IMR-90 (cell line): ENCODE results near the gene RUNX1. TPM values are rescaled to one million over a fixed set of nuclear protein-coding genes. Genes with fewer than 3 reads are reported as not detected.

Experiments used
- ATAC-seq: fragments of 200-7000 bp; cut with Tn5 transposase; 2 replicates; pipeline ENCODE4 v1.9.1; 2020; ENCODE audit warnings: low read depth, mild to moderate bottlenecking, moderate library complexity
- BruUV-seq: library from RNA; stranded (reverse); fragments of 400-500 nt; replicated peaks from 2 replicates; lab custom pipeline; 2021; lab: Mats Ljungman, UMichigan
- CTCF ChIA-PET: fragments of 300-600 bp; formaldehyde crosslinking; extraction: SDS; loops from one replicate; lab custom pipeline; 2021; ENCODE audit warnings: antibody characterized with exemption; lab: Yijun Ruan, JAX
- POLR2A ChIA-PET: fragments of 300-600 bp; sonication (Branson Sonifier 250); formaldehyde crosslinking; loops from one replicate; lab custom pipeline; 2022; ENCODE audit warnings: antibody characterized with exemption; ENCODE audit not compliant: unreplicated experiment; lab: Charles Lee
- DNase-seq: peaks from one replicate; pipeline ENCODE4 v3.0.0; 2013
- H2AFZ ChIP-seq: replicated peaks from 2 replicates; pipeline ENCODE3; 2013; ENCODE audit warnings: low read length, mild to moderate bottlenecking; ENCODE audit not compliant: poor library complexity
- H2AK5ac ChIP-seq: 2 replicates; pipeline ENCODE4 v1.6.1; 2013; ENCODE audit warnings: low read depth, low read length, inconsistent platforms
- H2AK9ac ChIP-seq: replicated peaks from 2 replicates; pipeline ENCODE3; 2013; ENCODE audit warnings: mild to moderate bottlenecking, low read depth, low read length, moderate library complexity; ENCODE audit not compliant: poor library complexity
- H2BK120ac ChIP-seq: 2 replicates; pipeline ENCODE4 v1.6.1; 2013; ENCODE audit warnings: low read depth, low read length, inconsistent platforms
- H2BK15ac ChIP-seq: 3 replicates; pipeline ENCODE4 v1.6.1; 2013; ENCODE audit warnings: low read depth, low read length, inconsistent platforms
- H2BK20ac ChIP-seq: 2 replicates; pipeline ENCODE4 v1.6.1; 2013; ENCODE audit warnings: low read depth, mild to moderate bottlenecking, inconsistent platforms, low read length, moderate library complexity
- H2BK5ac ChIP-seq: 2 replicates; pipeline ENCODE4 v1.6.1; 2013; ENCODE audit warnings: mild to moderate bottlenecking, low read depth, low read length, inconsistent platforms; ENCODE audit not compliant: poor library complexity, severe bottlenecking
- H3K14ac ChIP-seq: replicated peaks from 2 replicates; pipeline ENCODE4 v1.6.1; 2013; ENCODE audit warnings: low read depth, low read length, inconsistent platforms
- H3K18ac ChIP-seq: 2 replicates; pipeline ENCODE4 v1.6.1; 2013; ENCODE audit warnings: low read depth, low read length, control low read depth
- H3K23ac ChIP-seq: 2 replicates; pipeline ENCODE4 v1.6.1; 2013; ENCODE audit warnings: low read depth, low read length, inconsistent platforms
- H3K27ac ChIP-seq: 2 replicates; pipeline ENCODE4 v1.5.1; 2013; ENCODE audit warnings: mild to moderate bottlenecking, control low read depth, low read length; ENCODE audit not compliant: insufficient read depth
- H3K27me3 ChIP-seq: 2 replicates; pipeline ENCODE4 v1.6.1; 2013; ENCODE audit warnings: low read length; ENCODE audit not compliant: control insufficient read depth, insufficient read depth
- H3K36me3 ChIP-seq: 2 replicates; pipeline ENCODE4 v1.6.1; 2013; ENCODE audit warnings: low read length, mixed read lengths; ENCODE audit not compliant: control insufficient read depth, insufficient read depth
- H3K4ac ChIP-seq: 2 replicates; pipeline ENCODE4 v1.6.1; 2013; ENCODE audit warnings: low read depth, low read length, inconsistent platforms
- H3K4me1 ChIP-seq: 2 replicates; pipeline ENCODE4 v1.6.1; 2013; ENCODE audit warnings: low read length, mixed read lengths; ENCODE audit not compliant: control insufficient read depth, insufficient read depth
- H3K4me2 ChIP-seq: 2 replicates; pipeline ENCODE4 v1.6.1; 2013; ENCODE audit warnings: low read depth, mild to moderate bottlenecking, control low read depth, low read length, moderate library complexity
- H3K4me3 ChIP-seq: 2 replicates; pipeline ENCODE4 v1.5.1; 2013; ENCODE audit warnings: low read depth, mild to moderate bottlenecking, control low read depth, low read length, moderate library complexity; ENCODE audit not compliant: insufficient read depth
- H3K56ac ChIP-seq: 2 replicates; pipeline ENCODE4 v1.6.1; 2013; ENCODE audit warnings: low read length, inconsistent platforms; ENCODE audit not compliant: insufficient read depth; ENCODE audit errors: extremely low read depth
- H3K79me1 ChIP-seq, 2 experiments: 2 replicates each; pipeline ENCODE4 v1.6.1; 2013; ENCODE audit warnings: low read length in 2 of 2, inconsistent platforms in 1 of 2, low read depth in 1 of 2
- H3K9ac ChIP-seq: 2 replicates; pipeline ENCODE4 v1.6.1; 2013; ENCODE audit warnings: low read depth, low read length, control low read depth
- H3K9me1 ChIP-seq: 2 replicates; pipeline ENCODE4 v1.6.1; 2013; ENCODE audit warnings: low read length, inconsistent platforms; ENCODE audit not compliant: insufficient read depth
- H3K9me3 ChIP-seq: 2 replicates; pipeline ENCODE4 v1.6.1; 2013; ENCODE audit warnings: low read length; ENCODE audit not compliant: control insufficient read depth, insufficient read depth
- H4K20me1 ChIP-seq: 2 replicates; pipeline ENCODE4 v1.6.1; 2013; ENCODE audit warnings: low read length, inconsistent platforms; ENCODE audit not compliant: insufficient read depth
- H4K5ac ChIP-seq: 2 replicates; pipeline ENCODE4 v1.6.1; 2013; ENCODE audit warnings: mild to moderate bottlenecking, low read depth, low read length, control low read depth
- H4K8ac ChIP-seq, 2 experiments: 2 replicates each; pipeline ENCODE4 v1.6.1; 2013; ENCODE audit warnings: low read depth in 2 of 2, low read length in 2 of 2, control low read depth in 1 of 2, inconsistent platforms in 1 of 2
- H4K91ac ChIP-seq: 2 replicates; pipeline ENCODE4 v1.6.1; 2013; ENCODE audit warnings: low read depth, low read length, inconsistent platforms; ENCODE audit not compliant: insufficient read depth
- BHLHE40 ChIP-seq: fragments of 150-350 bp; IDR thresholded peaks from 2 replicates; pipeline ENCODE4 v1.6.1; 2016; ENCODE audit warnings: mild to moderate bottlenecking, low read depth, low read length
- MXI1 ChIP-seq: IDR thresholded peaks from 2 replicates; pipeline ENCODE4 v1.6.1; 2012; ENCODE audit warnings: low read depth, mild to moderate bottlenecking, low read length, moderate library complexity, borderline replicate concordance
- WGBS, 2 experiments: methylation state at CpG; one replicate each; pipeline versions ENCODE4 v1.1.5 to v1.1.7; 2013; ENCODE audit warnings: missing lambda C conversion rate in 2 of 2; ENCODE audit not compliant: insufficient read length in 1 of 2; ENCODE audit errors: extremely low coverage in 2 of 2; 5-methylcytosine and 5-hydroxymethylcytosine counted together
- dilution Hi-C: fragments of 300-500 bp; cut with HindIII; formaldehyde crosslinking; loops from one replicate; pipeline ENCODE4 v1.14.3; 2018; ENCODE audit warnings: low sequenced_read_pairs; ENCODE audit not compliant: unreplicated experiment
- in situ Hi-C: fragments of 300-500 bp; cut with MboI; formaldehyde crosslinking; loops from 3 replicates; pipeline ENCODE4 v1.14.3; 2019; ENCODE audit warnings: low sequenced_read_pairs, inconsistent platforms, mixed read lengths
- intact Hi-C: fragments of 100-400 bp; cut with micrococcal nuclease; formaldehyde crosslinking; loops from 2 replicates; pipeline ENCODE4 v1.10.0; 2022
- polyA plus RNA-seq, 3 experiments: library from polyadenylated mRNA; depleted of rRNA; stranded (reverse); fragments of >200 nt; gene quantifications; 2 replicates each; pipeline ENCODE4 v1.2.3, GENCODE V29; 2012; ENCODE audit warnings: low replicate concordance in 1 of 3
- total RNA-seq: library from RNA; depleted of rRNA; stranded (reverse); fragments of >200 nt; gene quantifications from 2 replicates; pipeline ENCODE4 v1.2.3, GENCODE V29; 2012

RUNX1 gene
- total and polyA plus RNA-seq, 2 of the 4 experiments (the other 2 are of a cell fraction) = 34.5 to 56.5 TPM

DNA sequence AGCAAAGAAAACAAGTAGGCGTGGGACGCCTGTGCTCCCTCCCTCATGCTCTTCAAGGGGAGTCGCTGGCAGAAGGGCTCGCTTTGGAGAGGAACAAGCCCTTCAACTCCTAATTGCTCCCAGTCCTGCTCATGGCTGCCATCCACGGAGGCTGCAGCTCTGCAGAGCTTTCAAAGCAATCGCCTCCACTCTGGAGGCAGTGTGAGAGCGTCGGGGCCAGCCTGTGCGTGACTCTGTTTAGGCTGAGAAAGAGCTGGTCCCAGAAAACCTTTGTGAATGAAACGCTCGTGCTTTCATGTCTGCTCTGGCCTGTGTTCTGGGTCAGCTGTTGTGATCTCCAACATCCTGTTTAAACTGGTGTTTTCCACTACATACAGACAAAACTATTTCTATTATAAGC lies 23.9 kb upstream of the RUNX1 start:
- dilution Hi-C loops (no loop called here), in situ Hi-C loops (no loop called here), intact Hi-C loops (no loop called here)
- peak; percentile 75 for ATAC-seq
- Histone ChIP-seq H3K27ac (peak overlapping the region; percentile 69), H4K5ac (peak overlapping the region; percentile 55), H2BK120ac (peak overlapping the region; percentile 89), H3K4me3 (no peak overlapping the region), H3K9me1 (peaks cover 16% of the 10 kb centered on the region), H3K27me3 (no peaks in the 10 kb centered on the region), H2AFZ (peak overlapping the region; percentile 86), H4K8ac (peak overlapping the region; percentile 21 to 85; a peak in 3 of 4 replicates), H2AK5ac (no peak overlapping the region; the same call in 1 of the 2 replicates), H3K4me1 (peaks cover 15% of the 10 kb centered on the region), H3K9me3 (peaks cover 3% of the 10 kb centered on the region; the same call in 1 of the 2 replicates), H3K79me1 (no peaks in the 10 kb centered on the region; a peak in 1 of 4 replicates), H3K9ac (peak overlapping the region; percentile 21; the same call in 1 of the 2 replicates), H3K14ac (peak overlapping the region; percentile 41), H4K91ac (peak overlapping the region; percentile 80), H3K36me3 (no peaks in the 10 kb centered on the region), H3K56ac (peak overlapping the region; percentile 17; the same call in 1 of the 2 replicates), H3K18ac (peak overlapping the region; percentile 55), H2AK9ac (peak overlapping the region; percentile 13), H2BK20ac (peak overlapping the region; percentile 63), H3K4ac (peak overlapping the region; percentile 78), H2BK15ac (peak overlapping the region; percentile 97; the same call in 2 of the 3 replicates), H2BK5ac (peak overlapping the region; percentile 47), H4K20me1 (no peaks in the 10 kb centered on the region), H3K4me2 (peak overlapping the region; percentile 57), H3K23ac (peak overlapping the region; percentile 63)
- WGBS, 2 experiments = 19% methylated on average over 10 of the region's 11 CpGs; no CpG with 5 or more reads in 1 of the 2 experiments
- DNase-seq = peak; percentile 77
- ChIA-PET CTCF (interaction anchor here (0.6 to 0.9 kb wide), 3 partner anchors 13 to 518 kb away, joined by 3 to 4 read pairs (median 3); no protein-coding TSS in a partner anchor), POLR2A (no interaction called here)
- no TSS peak for BruUV-seq
- TF ChIP-seq MXI1 = no peak
- 0 out of 2 replicates have a peak, but pooled peaks have one; percentile 27 for TF ChIP-seq BHLHE40
